RWPE2 (cell line): Measurements from ENCODE around the gene ATP5MC3.
A peak's percentile ranks its signal among the peaks of the same experiment; 100 is the strongest.

ENCODE experiments used
- ATAC-seq: fragments of 200-7000 bp; cut with Tn5 transposase; 3 replicates; pipeline ENCODE4 v1.9.1; 2021; ENCODE audit warnings: low read depth
- DNase-seq: peaks from one replicate; pipeline ENCODE4 v3.0.0-alpha.2; 2020; ENCODE audit warnings: low spot score
- H3K27ac ChIP-seq: fragments of 450-650 bp; 2 replicates; pipeline ENCODE4 v1.5.1; 2017; ENCODE audit warnings: mild to moderate bottlenecking; ENCODE audit not compliant: poor library complexity, severe bottlenecking
- H3K27me3 ChIP-seq: fragments of 250-450 bp; sonication (Bioruptor Pico); 2 replicates; pipeline ENCODE4 v1.5.1; 2021; ENCODE audit warnings: mild to moderate bottlenecking, moderate library complexity; ENCODE audit not compliant: insufficient read depth, poor library complexity, severe bottlenecking
- H3K36me3 ChIP-seq: fragments of 250-450 bp; sonication (Bioruptor Pico); 2 replicates; pipeline ENCODE4 v1.5.1; 2020; ENCODE audit warnings: low read depth, mild to moderate bottlenecking, moderate library complexity
- H3K4me1 ChIP-seq: fragments of 250-450 bp; sonication (Bioruptor Pico); 2 replicates; pipeline ENCODE4 v1.5.1; 2021; ENCODE audit warnings: mild to moderate bottlenecking, moderate library complexity; ENCODE audit not compliant: insufficient read depth, poor library complexity, severe bottlenecking
- H3K4me3 ChIP-seq: fragments of 250-450 bp; sonication (Bioruptor Pico); 2 replicates; pipeline ENCODE4 v1.5.1; 2021; ENCODE audit warnings: mild to moderate bottlenecking, moderate library complexity; ENCODE audit not compliant: severe bottlenecking
- H3K9me3 ChIP-seq: fragments of 250-450 bp; sonication (Bioruptor Pico); 2 replicates; pipeline ENCODE4 v1.5.1; 2021; ENCODE audit warnings: mild to moderate bottlenecking, moderate library complexity; ENCODE audit not compliant: severe bottlenecking
- CTCF ChIP-seq: fragments of 450-650 bp; IDR thresholded peaks from one replicate; pipeline ENCODE4 v1.5.1; 2017; ENCODE audit warnings: mild to moderate bottlenecking, moderate library complexity; ENCODE audit not compliant: poor library complexity, severe bottlenecking

Gene ATP5MC3

GRCh38 chr2:175167076-175167791 lies 14.3 kb downstream of the ATP5MC3 start:
- Histone ChIP-seq H3K27me3 (no peaks in the 10 kb centered on the region), H3K4me3 (peak overlapping the region; percentile 71), H3K36me3 (peaks cover 10% of the 10 kb centered on the region), H3K9me3 (no peaks in the 10 kb centered on the region), H3K27ac (peak overlapping the region; percentile 78), H3K4me1 (peaks cover 5% of the 10 kb centered on the region)
- ATAC-seq: peak; percentile 0; the same call in 1 of the 3 replicates
- no peak for DNase-seq
- no peak for TF ChIP-seq CTCF

GRCh38 chr2:175166216-175166824 lies 15.2 kb downstream of the ATP5MC3 start:
- peaks cover 11% of the 10 kb centered on the region for H3K36me3 ChIP-seq
- peak overlapping the region; percentile 78 for H3K27ac ChIP-seq
- no peaks in the 10 kb centered on the region for H3K9me3 ChIP-seq
- no peaks in the 10 kb centered on the region for H3K27me3 ChIP-seq
- peak overlapping the region; percentile 71 for H3K4me3 ChIP-seq
- peaks cover 5% of the 10 kb centered on the region for H3K4me1 ChIP-seq
- no peak for ATAC-seq
- no peak for TF ChIP-seq CTCF
- DNase-seq: no peak

GRCh38 chr2:175164235-175164634 lies 17.3 kb downstream of the ATP5MC3 start:
- no peaks in the 10 kb centered on the region for H3K9me3 ChIP-seq
- peaks cover 5% of the 10 kb centered on the region for H3K4me1 ChIP-seq
- no peak for TF ChIP-seq CTCF
- no peak overlapping the region for H3K27ac ChIP-seq
- no peak overlapping the region for H3K4me3 ChIP-seq
- DNase-seq (no peak), ATAC-seq (no peak)
- peaks cover 18% of the 10 kb centered on the region for H3K36me3 ChIP-seq
- no peaks in the 10 kb centered on the region for H3K27me3 ChIP-seq

- H3K27me3 ChIP-seq: no peaks in the 10 kb centered on the region
- no peaks in the 10 kb centered on the region for H3K9me3 ChIP-seq
- H3K27ac ChIP-seq: no peak overlapping the region
- ATAC-seq (no peak), DNase-seq (no peak)
- no peak for TF ChIP-seq CTCF
- peaks cover 13% of the 10 kb centered on the region for H3K4me1 ChIP-seq
- H3K36me3 ChIP-seq: peaks cover 20% of the 10 kb centered on the region; the same call in 1 of the 2 replicates
- no peak overlapping the region for H3K4me3 ChIP-seq
These were observed 22.6 kb downstream of the ATP5MC3 start for GRCh38 chr2:175158894-175159293.

GRCh38 chr2:175156534-175156933 lies 25.0 kb downstream of the ATP5MC3 start:
- no peak for ATAC-seq
- H3K27ac ChIP-seq: no peak overlapping the region
- TF ChIP-seq CTCF: no peak
- DNase-seq: no peak
- peaks cover 27% of the 10 kb centered on the region for H3K4me1 ChIP-seq
- H3K9me3 ChIP-seq: no peaks in the 10 kb centered on the region
- H3K4me3 ChIP-seq: no peak overlapping the region
- H3K36me3 ChIP-seq: peaks cover 12% of the 10 kb centered on the region; the same call in 1 of the 2 replicates
- no peaks in the 10 kb centered on the region for H3K27me3 ChIP-seq
